HG03097 (cell line): Measurements from ENCODE around the gene MT3.
A peak's percentile ranks its signal among the peaks of the same experiment; 100 is the strongest.
"Not testable (repeated sequence)": the region's sequence is repeated elsewhere in the genome, so short reads cannot be mapped to it uniquely, and the experiment has no call there.

Experiments
- ATAC-seq: cut with Tn5 transposase; IDR thresholded peaks from one replicate; pipeline ENCODE4 v1.9.1; 2021; ENCODE audit not compliant: unreplicated experiment, low FRiP score

Gene MT3

DNA sequence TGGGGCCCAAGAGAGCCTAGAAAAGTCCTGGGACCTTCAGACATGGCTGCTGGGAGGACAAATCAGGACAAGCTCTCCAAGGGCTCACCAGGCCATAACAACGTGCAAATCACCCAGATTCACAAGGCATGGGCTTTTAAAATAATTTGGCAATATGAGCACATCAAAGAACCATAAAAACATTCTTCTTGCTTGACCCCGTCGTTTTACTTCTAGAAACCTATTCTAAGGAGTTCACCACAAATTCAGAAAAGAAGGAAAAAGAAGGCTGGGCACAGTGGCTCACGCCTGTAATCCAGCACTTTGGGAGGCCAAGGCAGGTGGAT, 12.1 kb upstream of the MT3 start:
- ATAC-seq: no peak

DNA sequence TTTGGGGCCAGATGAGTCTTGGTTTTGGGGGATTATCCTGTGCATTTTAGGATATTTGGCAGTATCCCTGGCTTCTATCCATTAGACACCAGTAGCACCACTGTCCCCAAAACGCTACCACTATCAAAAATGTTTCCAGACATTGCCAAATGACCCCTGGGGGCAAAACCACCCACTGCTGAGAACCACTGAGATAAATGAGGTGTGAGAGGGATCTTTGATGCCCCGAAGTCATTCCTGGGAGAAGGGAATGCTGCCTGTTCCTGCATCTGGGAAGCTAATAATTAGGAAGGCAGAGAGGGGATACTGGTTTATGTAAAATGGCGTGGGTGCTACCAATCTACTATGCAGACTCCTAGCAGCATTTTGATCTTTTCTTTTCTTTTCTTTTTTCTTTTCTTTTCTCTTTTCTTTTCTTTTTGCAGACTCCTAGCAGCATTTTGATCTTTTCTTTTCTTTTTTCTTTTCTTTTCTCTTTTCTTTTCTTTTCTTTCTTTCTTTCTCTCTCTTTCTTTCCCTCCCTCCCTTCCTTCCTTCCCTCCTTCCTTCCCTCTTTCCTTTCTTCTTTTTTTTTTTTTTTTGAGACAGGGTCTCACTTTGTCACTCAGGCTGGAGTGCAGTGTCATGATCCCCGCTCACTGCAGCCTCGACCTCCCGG, 8.8 kb upstream of the MT3 start:
- no peak for ATAC-seq

DNA sequence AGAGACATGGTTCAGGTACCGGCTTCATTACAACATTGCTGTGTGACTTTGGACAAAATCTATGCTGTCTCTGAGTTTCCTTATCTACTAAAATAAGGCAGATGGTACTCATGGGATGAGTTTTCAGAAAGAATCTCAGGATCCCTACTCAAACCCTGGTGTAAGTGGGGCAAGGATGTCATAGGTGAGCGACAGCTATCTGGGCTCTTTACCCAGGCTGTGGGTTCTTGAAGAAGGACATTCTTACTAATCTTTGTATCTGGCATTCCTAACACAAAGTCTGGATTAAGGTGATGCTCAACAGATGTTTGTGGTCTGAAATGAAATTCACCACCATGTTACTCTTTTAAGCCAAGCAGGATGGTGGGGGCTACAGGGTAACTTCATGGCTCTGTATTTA, 6.4 kb upstream of the MT3 start:
- not testable (repeated sequence) for ATAC-seq

DNA sequence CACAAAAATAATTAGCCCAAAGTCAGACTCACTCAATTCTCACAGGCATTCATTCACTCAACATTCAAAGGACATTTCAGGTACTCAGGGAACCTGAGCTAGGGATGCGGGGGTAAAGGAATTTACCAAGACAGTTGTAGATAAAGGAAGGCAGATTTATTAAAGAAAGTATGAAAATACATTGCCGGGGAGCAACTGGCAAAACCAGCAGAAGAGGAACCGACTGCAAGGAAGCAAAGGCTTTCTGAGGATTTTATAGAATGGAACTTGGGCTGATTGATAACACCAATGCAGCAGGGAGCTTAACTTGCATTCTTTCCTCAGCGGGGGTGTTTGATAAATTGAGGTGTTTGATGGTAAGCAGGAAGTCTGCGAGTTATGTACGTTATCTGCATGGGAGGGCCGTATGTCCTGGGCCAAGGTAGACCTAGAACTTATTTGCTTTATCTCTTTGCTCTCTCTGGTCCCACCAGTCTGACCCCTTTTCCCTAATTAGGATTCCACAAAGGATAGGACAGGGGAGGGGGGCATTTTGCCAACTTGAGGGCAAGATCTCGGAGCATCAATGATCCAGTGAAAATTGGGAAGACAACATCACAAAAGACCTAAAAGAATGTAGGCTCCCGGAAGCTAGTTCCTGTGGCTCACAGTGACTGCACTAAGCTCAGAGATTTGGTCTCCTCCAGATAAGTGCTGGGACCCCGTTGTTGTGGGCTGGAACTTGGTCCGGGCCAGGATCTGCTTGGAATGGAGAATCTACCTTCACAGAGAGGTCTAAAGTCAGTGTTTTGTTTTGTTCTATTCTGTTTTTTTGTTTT, 5.8 kb upstream of the MT3 start:
- no peak for ATAC-seq

DNA sequence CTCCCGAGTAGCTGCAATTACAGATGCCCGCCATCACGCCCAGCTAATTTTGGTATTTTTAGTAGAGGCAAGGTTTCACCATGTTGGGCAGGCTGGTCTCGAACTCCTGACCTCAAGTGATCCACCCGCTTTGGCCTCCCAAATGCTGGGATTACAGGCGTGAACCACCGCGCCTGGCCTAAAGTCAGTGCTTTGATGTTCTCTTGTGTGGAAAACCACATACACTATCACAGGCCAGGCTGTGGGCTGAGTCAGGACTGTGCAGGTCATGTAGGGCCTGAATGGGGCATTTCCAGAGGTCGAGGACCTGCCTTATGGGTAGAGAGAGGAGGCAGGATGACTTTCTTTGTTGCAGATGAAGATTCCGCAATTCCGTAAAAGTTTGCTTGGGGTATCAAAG, 5.1 kb upstream of the MT3 start:
- no peak for ATAC-seq

DNA sequence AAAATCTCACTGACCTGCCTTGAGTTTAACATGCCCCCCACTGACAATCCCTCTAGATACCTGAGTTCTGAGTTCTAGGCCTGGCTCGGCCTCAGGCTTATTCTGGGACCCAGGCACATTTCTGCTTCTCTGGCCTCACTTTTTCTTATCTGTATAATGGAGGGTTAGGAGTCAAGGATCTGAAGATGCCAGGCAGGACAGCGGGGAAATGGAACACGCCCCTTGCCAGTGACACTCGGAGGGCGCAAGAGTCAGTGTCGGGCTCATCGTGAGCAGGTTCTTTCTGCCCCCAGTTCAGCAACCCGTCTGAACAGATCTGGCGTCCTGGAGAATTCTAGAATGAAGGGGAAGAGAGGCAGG, 567 bp upstream of the MT3 start:
- ATAC-seq: no peak

- ATAC-seq: no peak
Observed at GRCh38 chr16:56591377-56592060, 2.2 kb downstream of the MT3 start.

DNA sequence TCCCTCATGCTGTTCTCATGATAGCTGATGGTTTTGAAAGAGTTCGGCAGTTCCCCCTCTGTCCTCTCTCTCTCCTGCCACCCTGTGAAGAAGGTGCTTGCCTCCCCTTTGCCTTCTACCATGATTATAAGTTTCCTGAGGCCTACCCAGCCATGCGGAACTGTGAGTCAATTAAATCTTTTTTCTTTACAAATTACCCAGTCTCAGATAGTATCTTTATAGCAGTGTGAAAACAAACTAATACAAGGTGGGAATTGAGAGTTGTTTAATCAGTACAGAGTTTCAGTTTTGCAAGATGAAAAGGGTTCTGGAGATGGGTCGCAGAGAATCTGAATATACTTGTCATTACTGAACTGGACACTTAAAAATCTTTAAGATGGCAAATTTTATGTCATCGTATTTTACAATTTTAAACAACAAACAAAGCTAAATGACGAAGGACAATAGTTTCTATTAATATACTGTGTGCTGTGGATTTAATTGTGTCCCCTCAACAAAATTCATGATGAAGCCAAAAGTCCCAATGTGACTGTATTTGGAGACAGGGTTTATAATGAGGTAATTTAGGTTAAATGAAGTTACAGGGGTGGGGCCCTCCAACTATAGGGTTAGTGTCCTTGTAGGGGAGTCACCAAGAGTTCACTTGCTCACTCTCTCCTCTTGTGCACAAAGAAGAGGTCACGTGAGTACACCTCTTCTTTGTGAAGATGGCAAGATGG, 4.4 kb downstream of the MT3 start:
- no peak for ATAC-seq

- ATAC-seq: no peak
Observed at GRCh38 chr16:56594292-56594619, 4.9 kb downstream of the MT3 start.

- ATAC-seq: no peak
Observed at GRCh38 chr16:56600398-56600999, 11.2 kb downstream of the MT3 start.

DNA sequence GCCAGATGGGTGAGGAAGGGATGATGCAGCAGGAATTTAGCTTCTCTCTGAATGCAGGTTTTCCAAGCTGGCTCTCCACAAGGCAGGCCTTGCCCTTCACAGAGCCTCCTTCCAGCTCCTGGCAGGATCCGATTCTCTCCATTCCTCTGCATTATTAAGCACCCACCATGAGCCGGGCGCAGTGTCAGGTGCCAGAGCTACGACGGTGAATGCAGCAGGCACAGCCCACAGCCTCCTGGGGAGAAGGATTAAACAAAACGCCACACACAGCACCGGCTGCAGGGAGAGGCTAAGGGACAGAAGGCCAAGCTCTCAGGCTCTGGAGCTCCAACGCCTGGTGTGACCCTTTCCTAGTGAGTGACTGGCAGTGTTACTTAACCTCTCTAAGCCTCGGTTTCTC, 12.0 kb downstream of the MT3 start:
- ATAC-seq: no peak

GRCh38 chr16:56603589-56603988, 14.3 kb downstream of the MT3 start:
- ATAC-seq: no peak

- ATAC-seq: no peak
Observed at GRCh38 chr16:56604966-56605365, 15.6 kb downstream of the MT3 start.

DNA sequence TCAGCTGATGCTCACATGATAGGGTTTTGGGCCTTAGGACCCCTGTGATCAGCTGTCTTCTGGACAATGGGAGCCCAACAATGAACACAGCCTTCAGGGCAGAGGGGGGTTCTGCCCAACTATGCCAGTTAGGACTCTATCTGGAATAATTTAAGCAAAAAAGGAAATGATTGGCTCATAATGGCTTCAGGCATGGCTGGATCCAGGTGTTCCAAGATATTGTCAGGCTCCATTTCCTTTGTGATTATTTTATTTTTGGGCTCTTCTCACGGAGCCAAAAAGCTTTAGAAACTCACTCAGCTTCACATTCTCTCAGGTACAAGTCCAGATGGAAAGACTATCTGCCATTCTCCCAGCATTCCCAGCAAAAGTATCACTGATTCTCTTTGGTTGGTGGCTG, 16.1 kb downstream of the MT3 start:
- ATAC-seq: no peak

GRCh38 chr16:56606071-56606475, 16.7 kb downstream of the MT3 start:
- ATAC-seq: no peak

GRCh38 chr16:56606476-56607108, 17.3 kb downstream of the MT3 start:
- no peak for ATAC-seq

DNA sequence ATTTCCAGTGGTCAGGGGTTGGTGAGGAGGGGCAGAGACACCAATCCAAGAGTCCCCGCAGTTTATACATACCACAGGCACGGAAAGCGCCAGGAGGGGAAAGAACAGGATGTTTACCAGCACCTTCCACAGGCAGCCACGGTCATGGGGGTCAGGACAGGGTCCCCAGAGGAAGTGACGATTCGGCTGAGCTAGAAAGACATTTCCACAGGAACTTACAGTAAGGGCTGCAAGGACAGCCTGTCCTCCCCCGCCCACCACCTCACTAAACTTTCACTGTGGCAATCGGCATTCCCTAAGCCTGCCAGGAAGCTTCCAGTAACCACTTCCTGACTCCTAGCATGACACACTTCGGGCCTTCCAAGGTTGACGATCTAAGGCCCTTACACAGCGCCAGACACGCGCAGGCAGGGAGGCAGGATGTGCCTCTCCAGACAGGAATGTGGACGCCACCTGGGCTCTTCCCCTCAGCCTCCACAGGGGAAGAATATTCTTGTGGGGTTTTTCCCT, 17.8 kb downstream of the MT3 start:
- no peak for ATAC-seq

- no peak for ATAC-seq
Observed at GRCh38 chr16:56607675-56608042, 18.3 kb downstream of the MT3 start.

DNA sequence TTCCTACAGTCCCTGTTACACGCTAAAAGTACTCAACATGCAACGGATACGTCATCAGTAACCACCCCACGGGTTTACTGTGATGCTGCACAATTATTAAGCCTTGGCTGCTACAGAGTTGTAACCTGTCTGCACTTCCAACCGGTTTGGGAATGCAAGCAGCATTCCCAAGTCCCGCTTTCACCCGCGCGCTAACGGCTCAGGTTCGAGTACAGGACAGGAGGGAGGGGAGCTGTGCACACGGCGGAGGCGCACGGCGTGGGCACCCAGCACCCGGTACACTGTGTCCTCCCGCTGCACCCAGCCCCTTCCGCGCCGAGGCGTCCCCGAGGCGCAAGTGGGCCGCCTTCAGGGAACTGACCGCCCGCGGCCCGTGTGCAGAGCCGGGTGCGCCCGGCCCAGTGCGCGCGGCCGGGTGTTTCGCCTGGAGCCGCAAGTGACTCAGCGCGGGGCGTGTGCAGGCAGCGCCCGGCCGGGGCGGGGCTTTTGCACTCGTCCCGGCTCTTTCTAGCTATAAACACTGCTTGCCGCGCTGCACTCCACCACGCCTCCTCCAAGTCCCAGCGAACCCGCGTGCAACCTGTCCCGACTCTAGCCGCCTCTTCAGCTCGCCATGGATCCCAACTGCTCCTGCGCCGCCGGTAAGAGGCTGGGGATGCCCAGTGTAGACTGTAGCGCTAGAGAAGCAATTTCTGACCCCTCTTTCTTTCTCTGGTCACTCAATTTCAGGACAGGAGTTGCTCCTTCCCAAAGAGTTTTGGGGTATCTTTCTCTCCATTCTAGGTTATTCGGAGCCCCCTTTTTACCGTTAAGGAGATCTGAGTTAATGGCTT, 18.9 kb downstream of the MT3 start, which contains the start of gene MT2A:
MT2A (plus strand) TSS at position 542 of the 833 bp plus-strand sequence; CDS start at position 614, 72 bp downstream.
- ATAC-seq: peak; percentile 78
